ENCODE data around the gene MFAP4.

MFAP4 gene

GRCh38 chr17:19362277-19363113, 24.5 kb downstream of the MFAP4 start, which contains the start of gene B9D1 (continued):
- TF ChIP-seq ZNF596 (tag by site-specific recombination; IDR thresholded peaks at IDR 0.05), result no peak
- TF ChIP-seq, protein P1, sequence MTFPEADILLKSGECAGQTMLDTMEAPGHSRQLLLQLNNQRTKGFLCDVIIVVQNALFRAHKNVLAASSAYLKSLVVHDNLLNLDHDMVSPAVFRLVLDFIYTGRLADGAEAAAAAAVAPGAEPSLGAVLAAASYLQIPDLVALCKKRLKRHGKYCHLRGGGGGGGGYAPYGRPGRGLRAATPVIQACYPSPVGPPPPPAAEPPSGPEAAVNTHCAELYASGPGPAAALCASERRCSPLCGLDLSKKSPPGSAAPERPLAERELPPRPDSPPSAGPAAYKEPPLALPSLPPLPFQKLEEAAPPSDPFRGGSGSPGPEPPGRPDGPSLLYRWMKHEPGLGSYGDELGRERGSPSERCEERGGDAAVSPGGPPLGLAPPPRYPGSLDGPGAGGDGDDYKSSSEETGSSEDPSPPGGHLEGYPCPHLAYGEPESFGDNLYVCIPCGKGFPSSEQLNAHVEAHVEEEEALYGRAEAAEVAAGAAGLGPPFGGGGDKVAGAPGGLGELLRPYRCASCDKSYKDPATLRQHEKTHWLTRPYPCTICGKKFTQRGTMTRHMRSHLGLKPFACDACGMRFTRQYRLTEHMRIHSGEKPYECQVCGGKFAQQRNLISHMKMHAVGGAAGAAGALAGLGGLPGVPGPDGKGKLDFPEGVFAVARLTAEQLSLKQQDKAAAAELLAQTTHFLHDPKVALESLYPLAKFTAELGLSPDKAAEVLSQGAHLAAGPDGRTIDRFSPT (tag by site-specific recombination; IDR thresholded peaks at IDR 0.05), result peak; percentile 69; the same call in 1 of the 2 replicates
- peak; percentile 100 for TF ChIP-seq MYNN (tag by site-specific recombination; IDR thresholded peaks at IDR 0.05; ENCODE audit: borderline replicate concordance)
- no peak for TF ChIP-seq ZNF707 (tag by site-specific recombination; IDR thresholded peaks at IDR 0.05)
- TF ChIP-seq YY1 (tag by site-specific recombination; IDR thresholded peaks at IDR 0.05), result peak; percentile 27; the same call in 1 of the 2 replicates
- TF ChIP-seq ZNF10 (tag by site-specific recombination; IDR thresholded peaks at IDR 0.05), result 0 out of 2 replicates have a peak, but pooled peaks have one; percentile 26
- no peak for TF ChIP-seq ZNF664 (tag by site-specific recombination; IDR thresholded peaks at IDR 0.05)
- TF ChIP-seq KLF9 (tag by site-specific recombination; IDR thresholded peaks at IDR 0.05; ENCODE audit: low read depth), result peak; percentile 99
- peak; percentile 81 for TF ChIP-seq ZBTB17 (tag by site-specific recombination; IDR thresholded peaks at IDR 0.05)
- peak; percentile 78; the same call in 1 of the 2 replicates for TF ChIP-seq ZNF777 (tag by site-specific recombination; IDR thresholded peaks at IDR 0.05; ENCODE audit: borderline replicate concordance)
- peak; percentile 53 for TF ChIP-seq KLF1 (tag by site-specific recombination; IDR thresholded peaks at IDR 0.05)
- TF ChIP-seq ZNF776 (tag by site-specific recombination; IDR thresholded peaks at IDR 0.05; ENCODE audit: borderline replicate concordance), result no peak
- TF ChIP-seq ZNF830 (tag by site-specific recombination; IDR thresholded peaks at IDR 0.05; ENCODE audit: low read depth), result no peak
- TF ChIP-seq, protein P2, sequence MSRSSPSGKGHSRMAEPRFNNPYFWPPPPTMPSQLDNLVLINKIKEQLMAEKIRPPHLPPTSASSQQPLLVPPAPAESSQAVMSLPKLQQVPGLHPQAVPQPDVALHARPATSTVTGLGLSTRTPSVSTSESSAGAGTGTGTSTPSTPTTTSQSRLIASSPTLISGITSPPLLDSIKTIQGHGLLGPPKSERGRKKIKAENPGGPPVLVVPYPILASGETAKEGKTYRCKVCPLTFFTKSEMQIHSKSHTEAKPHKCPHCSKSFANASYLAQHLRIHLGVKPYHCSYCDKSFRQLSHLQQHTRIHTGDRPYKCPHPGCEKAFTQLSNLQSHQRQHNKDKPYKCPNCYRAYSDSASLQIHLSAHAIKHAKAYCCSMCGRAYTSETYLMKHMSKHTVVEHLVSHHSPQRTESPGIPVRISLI (tag by site-specific recombination; IDR thresholded peaks at IDR 0.05), result no peak
- TF ChIP-seq ZNF623 (tag by site-specific recombination; IDR thresholded peaks at IDR 0.05), result 0 out of 2 replicates have a peak, but pooled peaks have one; percentile 11
- TF ChIP-seq ZNF501 (tag by site-specific recombination; IDR thresholded peaks at IDR 0.05), result peak; percentile 81; the same call in 1 of the 2 replicates
- TF ChIP-seq, protein P3, sequence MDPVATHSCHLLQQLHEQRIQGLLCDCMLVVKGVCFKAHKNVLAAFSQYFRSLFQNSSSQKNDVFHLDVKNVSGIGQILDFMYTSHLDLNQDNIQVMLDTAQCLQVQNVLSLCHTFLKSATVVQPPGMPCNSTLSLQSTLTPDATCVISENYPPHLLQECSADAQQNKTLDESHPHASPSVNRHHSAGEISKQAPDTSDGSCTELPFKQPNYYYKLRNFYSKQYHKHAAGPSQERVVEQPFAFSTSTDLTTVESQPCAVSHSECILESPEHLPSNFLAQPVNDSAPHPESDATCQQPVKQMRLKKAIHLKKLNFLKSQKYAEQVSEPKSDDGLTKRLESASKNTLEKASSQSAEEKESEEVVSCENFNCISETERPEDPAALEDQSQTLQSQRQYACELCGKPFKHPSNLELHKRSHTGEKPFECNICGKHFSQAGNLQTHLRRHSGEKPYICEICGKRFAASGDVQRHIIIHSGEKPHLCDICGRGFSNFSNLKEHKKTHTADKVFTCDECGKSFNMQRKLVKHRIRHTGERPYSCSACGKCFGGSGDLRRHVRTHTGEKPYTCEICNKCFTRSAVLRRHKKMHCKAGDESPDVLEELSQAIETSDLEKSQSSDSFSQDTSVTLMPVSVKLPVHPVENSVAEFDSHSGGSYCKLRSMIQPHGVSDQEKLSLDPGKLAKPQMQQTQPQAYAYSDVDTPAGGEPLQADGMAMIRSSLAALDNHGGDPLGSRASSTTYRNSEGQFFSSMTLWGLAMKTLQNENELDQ (tag by site-specific recombination; IDR thresholded peaks at IDR 0.05; ENCODE audit: low read depth), result no peak
- TF ChIP-seq KLF8 (tag by site-specific recombination; IDR thresholded peaks at IDR 0.05), result peak; percentile 86
- TF ChIP-seq ZBTB20 (tag by site-specific recombination; IDR thresholded peaks at IDR 0.05), result peak; percentile 76; the same call in 1 of the 2 replicates
- no peak; the same call in 1 of the 2 replicates for TF ChIP-seq TSHZ1 (tag by site-specific recombination; IDR thresholded peaks at IDR 0.05; ENCODE audit: borderline replicate concordance)
- no peak for TF ChIP-seq ZNF433 (tag by site-specific recombination; IDR thresholded peaks at IDR 0.05; ENCODE audit: low read depth)
- TF ChIP-seq ZNF391 (tag by site-specific recombination; IDR thresholded peaks at IDR 0.05; ENCODE audit: borderline replicate concordance, low read depth), result peak; percentile 82; the same call in 1 of the 2 replicates
- TF ChIP-seq, protein P4, sequence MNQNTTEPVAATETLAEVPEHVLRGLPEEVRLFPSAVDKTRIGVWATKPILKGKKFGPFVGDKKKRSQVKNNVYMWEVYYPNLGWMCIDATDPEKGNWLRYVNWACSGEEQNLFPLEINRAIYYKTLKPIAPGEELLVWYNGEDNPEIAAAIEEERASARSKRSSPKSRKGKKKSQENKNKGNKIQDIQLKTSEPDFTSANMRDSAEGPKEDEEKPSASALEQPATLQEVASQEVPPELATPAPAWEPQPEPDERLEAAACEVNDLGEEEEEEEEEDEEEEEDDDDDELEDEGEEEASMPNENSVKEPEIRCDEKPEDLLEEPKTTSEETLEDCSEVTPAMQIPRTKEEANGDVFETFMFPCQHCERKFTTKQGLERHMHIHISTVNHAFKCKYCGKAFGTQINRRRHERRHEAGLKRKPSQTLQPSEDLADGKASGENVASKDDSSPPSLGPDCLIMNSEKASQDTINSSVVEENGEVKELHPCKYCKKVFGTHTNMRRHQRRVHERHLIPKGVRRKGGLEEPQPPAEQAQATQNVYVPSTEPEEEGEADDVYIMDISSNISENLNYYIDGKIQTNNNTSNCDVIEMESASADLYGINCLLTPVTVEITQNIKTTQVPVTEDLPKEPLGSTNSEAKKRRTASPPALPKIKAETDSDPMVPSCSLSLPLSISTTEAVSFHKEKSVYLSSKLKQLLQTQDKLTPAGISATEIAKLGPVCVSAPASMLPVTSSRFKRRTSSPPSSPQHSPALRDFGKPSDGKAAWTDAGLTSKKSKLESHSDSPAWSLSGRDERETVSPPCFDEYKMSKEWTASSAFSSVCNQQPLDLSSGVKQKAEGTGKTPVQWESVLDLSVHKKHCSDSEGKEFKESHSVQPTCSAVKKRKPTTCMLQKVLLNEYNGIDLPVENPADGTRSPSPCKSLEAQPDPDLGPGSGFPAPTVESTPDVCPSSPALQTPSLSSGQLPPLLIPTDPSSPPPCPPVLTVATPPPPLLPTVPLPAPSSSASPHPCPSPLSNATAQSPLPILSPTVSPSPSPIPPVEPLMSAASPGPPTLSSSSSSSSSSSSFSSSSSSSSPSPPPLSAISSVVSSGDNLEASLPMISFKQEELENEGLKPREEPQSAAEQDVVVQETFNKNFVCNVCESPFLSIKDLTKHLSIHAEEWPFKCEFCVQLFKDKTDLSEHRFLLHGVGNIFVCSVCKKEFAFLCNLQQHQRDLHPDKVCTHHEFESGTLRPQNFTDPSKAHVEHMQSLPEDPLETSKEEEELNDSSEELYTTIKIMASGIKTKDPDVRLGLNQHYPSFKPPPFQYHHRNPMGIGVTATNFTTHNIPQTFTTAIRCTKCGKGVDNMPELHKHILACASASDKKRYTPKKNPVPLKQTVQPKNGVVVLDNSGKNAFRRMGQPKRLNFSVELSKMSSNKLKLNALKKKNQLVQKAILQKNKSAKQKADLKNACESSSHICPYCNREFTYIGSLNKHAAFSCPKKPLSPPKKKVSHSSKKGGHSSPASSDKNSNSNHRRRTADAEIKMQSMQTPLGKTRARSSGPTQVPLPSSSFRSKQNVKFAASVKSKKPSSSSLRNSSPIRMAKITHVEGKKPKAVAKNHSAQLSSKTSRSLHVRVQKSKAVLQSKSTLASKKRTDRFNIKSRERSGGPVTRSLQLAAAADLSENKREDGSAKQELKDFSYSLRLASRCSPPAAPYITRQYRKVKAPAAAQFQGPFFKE (tag by site-specific recombination; IDR thresholded peaks at IDR 0.05; ENCODE audit: borderline replicate concordance), result no peak
